A549 (cell line): Measurements from ENCODE around the gene CAPN8.

Experiments used
- CTCF ChIP-seq: fragments of >200 bp; sonication (Bioruptor Twin); formaldehyde crosslinking; IDR thresholded peaks from 3 replicates; pipeline ENCODE4 v1.5.1; 2016
- E2F6 ChIP-seq: IDR thresholded peaks from 2 replicates; pipeline ENCODE4 v1.6.1; 2012; ENCODE audit warnings: low read depth, borderline replicate concordance
- EHMT2 ChIP-seq: fragments of 200-600 bp; sonication (generic); IDR thresholded peaks from 2 replicates; pipeline ENCODE4 v1.6.1; 2016; ENCODE audit warnings: antibody characterized with exemption, low read depth, mild to moderate bottlenecking, moderate library complexity
- EP300 ChIP-seq, 2 experiments: fragments of >200 bp; sonication (Bioruptor Twin); formaldehyde crosslinking; IDR thresholded peaks; 2 replicates in 1 of 2; 3 replicates in 1 of 2; pipeline ENCODE4 v1.6.1; 2016 to 2017
- ESRRA ChIP-seq: fragments of 150-350 bp; IDR thresholded peaks from 2 replicates; pipeline ENCODE4 v1.6.1; 2014; ENCODE audit warnings: mild to moderate bottlenecking, low read length, borderline replicate concordance
- GATA3 ChIP-seq: IDR thresholded peaks from 2 replicates; pipeline ENCODE4 v1.6.1; 2012; ENCODE audit warnings: borderline replicate concordance
- HDAC2 ChIP-seq: fragments of 200-600 bp; sonication (generic); IDR thresholded peaks from 2 replicates; pipeline ENCODE4 v1.6.1; 2016
- HMGXB4 ChIP-seq: fragments of 250-450 bp; sonication (Bioruptor Pico); IDR thresholded peaks from 2 replicates; pipeline ENCODE4 v1.5.0; 2021; ENCODE audit warnings: mild to moderate bottlenecking, moderate library complexity, borderline replicate concordance
- MAZ ChIP-seq: fragments of 150-350 bp; IDR thresholded peaks from 2 replicates; pipeline ENCODE4 v1.6.1; 2014; ENCODE audit warnings: antibody characterized with exemption, low read depth, low read length, borderline replicate concordance
- NPAS2 ChIP-seq: fragments of 250-450 bp; sonication (Bioruptor Pico); IDR thresholded peaks from 2 replicates; pipeline ENCODE4 v1.8.0; 2022; ENCODE audit warnings: mild to moderate bottlenecking, moderate library complexity, borderline replicate concordance
- POLR2AphosphoS2 ChIP-seq: conservative IDR thresholded peaks from 2 replicates; pipeline ENCODE4 v1.6.1; 2012; ENCODE audit warnings: low read length, improper control_type of control experiment, inconsistent platforms
- RFX5 ChIP-seq: fragments of 450-650 bp; IDR thresholded peaks from 2 replicates; pipeline ENCODE4 v1.7.1; 2014; ENCODE audit warnings: antibody characterized with exemption, mild to moderate bottlenecking, moderate library complexity

- no peak for TF ChIP-seq CTCF
- TF ChIP-seq ESRRA = no peak
- no peak for TF ChIP-seq RFX5
- no peak for TF ChIP-seq E2F6
- TF ChIP-seq EHMT2 = no peak
- no peak for TF ChIP-seq MAZ
- TF ChIP-seq NPAS2 (CRISPR knock-in tag) = no peak
- no peak for TF ChIP-seq GATA3
- TF ChIP-seq HDAC2 = no peak
- TF ChIP-seq POLR2AphosphoS2 = no peak
- no peak for TF ChIP-seq EP300 (IDR thresholded peaks at IDR 0.05)
- TF ChIP-seq HMGXB4 = no peak
Measured at GRCh38 chr1:223651291-223651991, 14.1 kb downstream of the CAPN8 start.
